NK-92 (cell line): ENCODE results near the gene HRH2.
"Not testable (repeated sequence)": the region's sequence is repeated elsewhere in the genome, so short reads cannot be mapped to it uniquely, and the experiment has no call there.

Experiments
- DNase-seq: peaks from one replicate; lab custom pipeline; 2025; ENCODE audit not compliant: unreplicated experiment; lab: John Stamatoyannopoulos, UW

HRH2 gene

GRCh38 chr5:175657593-175658271, at the start of gene HRH2:
Gene HRH2 (plus strand): TSS chr5:175658071. CDS start chr5:175683234, 25,163 bp downstream.
- DNase-seq: no peak

GRCh38 chr5:175609526-175609925, 48.3 kb upstream of the HRH2 start:
- DNase-seq: no peak

- no peak for DNase-seq
These were observed 47.5 kb upstream of the HRH2 start for GRCh38 chr5:175610381-175610780.

- DNase-seq: no peak
These were observed 47.0 kb upstream of the HRH2 start for GRCh38 chr5:175610898-175611297.

GRCh38 chr5:175614223-175614815, 43.6 kb upstream of the HRH2 start:
- DNase-seq: no peak

- DNase-seq: no peak
These were observed 43.0 kb upstream of the HRH2 start for GRCh38 chr5:175614861-175615260.

GRCh38 chr5:175616083-175616482, 41.8 kb upstream of the HRH2 start:
- DNase-seq: no peak

- DNase-seq: not testable (repeated sequence)
These were observed 41.3 kb upstream of the HRH2 start for GRCh38 chr5:175616527-175616926.

- DNase-seq: no peak
These were observed 40.4 kb upstream of the HRH2 start for GRCh38 chr5:175617447-175617846.

- DNase-seq: no peak
These were observed 37.3 kb upstream of the HRH2 start for GRCh38 chr5:175620527-175620926.

- no peak for DNase-seq
These were observed 35.9 kb upstream of the HRH2 start for GRCh38 chr5:175621971-175622370.

- DNase-seq: no peak
These were observed 34.8 kb upstream of the HRH2 start for GRCh38 chr5:175623088-175623487.

GRCh38 chr5:175624316-175624715, 33.6 kb upstream of the HRH2 start:
- no peak for DNase-seq

GRCh38 chr5:175627005-175627404, 30.9 kb upstream of the HRH2 start:
- DNase-seq: no peak

- DNase-seq: no peak
These were observed 30.1 kb upstream of the HRH2 start for GRCh38 chr5:175627739-175628138.

GRCh38 chr5:175628668-175629067, 29.2 kb upstream of the HRH2 start:
- no peak for DNase-seq

GRCh38 chr5:175629261-175629660, 28.6 kb upstream of the HRH2 start:
- no peak for DNase-seq

GRCh38 chr5:175629793-175630192, 28.1 kb upstream of the HRH2 start:
- DNase-seq: no peak

GRCh38 chr5:175635854-175636584, 21.9 kb upstream of the HRH2 start:
- no peak for DNase-seq

- no peak for DNase-seq
These were observed 19.6 kb upstream of the HRH2 start for GRCh38 chr5:175638305-175638704.

- no peak for DNase-seq
These were observed 17.6 kb upstream of the HRH2 start for GRCh38 chr5:175640106-175640775.

- no peak for DNase-seq
These were observed 14.9 kb upstream of the HRH2 start for GRCh38 chr5:175642998-175643397.
